Left renal cortex interstitium (tissue), 4 donors: ENCODE measurements around the gene YWHAB. TPM values are rescaled to one million over a fixed set of nuclear protein-coding genes. Genes with fewer than 3 reads are reported as not detected.
"Not testable (repeated sequence)": the region's sequence is repeated elsewhere in the genome, so short reads cannot be mapped to it uniquely, and the experiment has no call there.

Experiments used
- DNase-seq, 4 donors: peaks; one replicate each; pipeline ENCODE4 v3.0.0-alpha.2; 2013; ENCODE audit warnings: low read depth in 4 of 4, low spot score in 2 of 4, missing footprints in 1 of 4
- polyA plus RNA-seq, 4 donors: library from polyadenylated mRNA; unstranded; fragments of 120-200 nt; gene quantifications; one replicate each; pipeline ENCODE4 v1.2.1, GENCODE V29; 2013; ENCODE audit not compliant: insufficient read length in 4 of 4

Gene YWHAB
- 100 to 1,000 TPM; 205 to 231 (median 216) TPM for polyA plus RNA-seq

DNA sequence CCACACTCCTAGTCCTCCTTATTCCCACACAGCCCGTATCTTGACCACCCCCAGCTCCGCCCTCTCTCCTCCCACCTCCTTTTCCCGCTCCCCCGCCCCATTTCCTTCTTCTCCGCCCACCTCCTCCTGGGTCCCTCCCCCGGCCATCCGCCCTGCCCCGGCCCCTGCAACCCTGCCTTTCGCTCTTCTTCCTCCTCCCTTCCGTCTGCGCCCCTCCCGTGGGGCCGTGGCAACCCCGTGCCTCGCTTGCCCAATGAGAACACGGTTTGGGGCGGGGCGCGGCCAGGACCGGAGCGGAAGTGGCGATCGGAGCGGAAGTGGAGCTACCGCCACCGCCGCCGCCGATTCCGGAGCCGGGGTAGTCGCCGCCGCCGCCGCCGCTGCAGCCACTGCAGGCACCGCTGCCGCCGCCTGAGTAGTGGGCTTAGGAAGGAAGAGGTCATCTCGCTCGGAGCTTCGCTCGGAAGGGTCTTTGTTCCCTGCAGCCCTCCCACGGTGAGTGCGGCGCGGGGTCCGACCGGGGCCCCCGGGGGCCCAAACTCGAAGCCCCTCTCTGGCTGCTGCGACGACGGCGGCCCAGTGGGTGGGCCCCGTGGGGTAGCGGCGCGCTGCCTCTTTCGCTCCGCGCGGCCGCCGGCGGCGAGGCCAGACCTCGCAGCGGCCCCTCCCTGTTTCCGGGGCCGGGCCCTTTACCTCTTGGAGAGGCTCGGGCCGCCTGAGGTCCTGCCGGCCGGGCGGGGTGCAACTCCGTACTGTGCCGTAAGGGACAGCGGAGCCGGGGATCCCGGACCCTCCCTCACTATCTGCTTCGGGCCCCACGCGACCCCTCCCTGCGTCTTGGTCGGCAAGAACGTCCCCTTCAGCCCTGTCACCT is at the start of gene YWHAB:
Gene YWHAB, plus strand, starts transcription at position 314 of the 874 bp plus-strand sequence. CDS start 15,829 bp downstream, outside the sequence.
- peak; percentile 79 to 97 (median 96) for DNase-seq

DNA sequence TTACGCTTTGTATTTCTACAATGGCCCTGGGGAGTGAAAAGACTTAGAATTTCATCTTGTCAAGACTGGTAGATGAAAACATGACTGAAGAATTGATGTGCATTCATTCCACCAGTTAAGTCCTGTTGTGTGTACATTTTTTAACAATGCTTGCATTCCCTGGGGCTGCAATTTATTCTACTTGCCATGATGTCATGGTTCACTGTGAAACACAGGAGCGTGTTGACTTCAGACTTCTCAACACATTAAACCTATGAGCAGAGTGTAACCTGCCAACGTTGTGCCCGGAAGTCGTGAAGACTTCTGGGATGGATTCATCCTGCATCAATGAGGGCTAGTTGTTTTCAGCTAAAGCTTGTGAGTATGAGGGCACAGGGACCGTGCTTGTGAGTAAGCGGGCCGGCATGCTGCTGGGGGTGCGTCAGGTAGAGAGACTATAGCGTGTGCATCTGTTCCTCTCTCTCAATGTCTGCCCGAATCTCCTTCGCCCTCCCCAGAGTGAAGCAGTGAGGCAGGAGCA is 48.8 kb upstream of the YWHAB start:
- DNase-seq = no peak

GRCh38 chr20:44837946-44838345 is 47.6 kb upstream of the YWHAB start:
- no peak for DNase-seq

GRCh38 chr20:44838521-44838920 is 47.0 kb upstream of the YWHAB start:
- DNase-seq = no peak

GRCh38 chr20:44839481-44839880 is 46.0 kb upstream of the YWHAB start:
- DNase-seq = no peak

DNA sequence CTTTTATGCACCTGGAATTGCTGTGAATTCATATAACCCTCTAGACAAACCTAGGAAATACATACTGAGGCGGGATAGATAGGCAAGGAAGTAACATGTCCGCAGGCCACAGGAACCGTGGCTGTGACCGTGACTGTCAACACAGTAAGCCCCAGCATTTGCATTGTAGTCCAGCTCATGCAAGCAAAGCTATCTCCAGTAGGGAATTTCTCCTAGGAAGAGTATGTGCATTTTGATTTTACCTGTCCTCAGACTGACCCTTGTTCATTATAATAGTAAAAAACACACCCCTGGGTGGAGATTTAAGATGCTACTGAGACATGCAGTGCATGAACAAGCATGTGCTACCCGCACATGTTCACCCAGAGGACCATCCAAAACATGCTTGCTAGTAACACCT is 44.7 kb upstream of the YWHAB start:
- DNase-seq = no peak

DNA sequence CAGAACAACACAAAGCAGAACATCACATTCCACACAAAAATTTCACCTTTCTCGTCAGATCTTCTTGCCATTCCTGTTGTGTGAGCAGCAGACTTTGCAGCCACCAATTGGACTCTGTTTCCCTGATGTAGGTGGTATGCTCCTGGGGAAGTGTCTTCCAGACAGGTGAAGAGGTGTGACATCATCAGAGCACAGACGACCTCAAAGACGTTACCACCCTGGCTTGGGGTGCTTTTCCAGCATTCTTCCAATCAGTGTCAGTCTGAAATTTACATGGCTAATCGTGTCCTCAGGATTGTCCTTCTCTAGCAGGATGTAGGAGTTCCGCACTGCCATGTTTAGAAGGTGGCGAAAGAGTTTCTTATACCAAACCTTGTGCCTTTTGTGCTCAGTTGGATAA is 43.5 kb upstream of the YWHAB start:
- no peak for DNase-seq

GRCh38 chr20:44843876-44844275 is 41.6 kb upstream of the YWHAB start:
- no peak for DNase-seq

GRCh38 chr20:44848254-44849015 is 37.1 kb upstream of the YWHAB start:
- DNase-seq = no peak

DNA sequence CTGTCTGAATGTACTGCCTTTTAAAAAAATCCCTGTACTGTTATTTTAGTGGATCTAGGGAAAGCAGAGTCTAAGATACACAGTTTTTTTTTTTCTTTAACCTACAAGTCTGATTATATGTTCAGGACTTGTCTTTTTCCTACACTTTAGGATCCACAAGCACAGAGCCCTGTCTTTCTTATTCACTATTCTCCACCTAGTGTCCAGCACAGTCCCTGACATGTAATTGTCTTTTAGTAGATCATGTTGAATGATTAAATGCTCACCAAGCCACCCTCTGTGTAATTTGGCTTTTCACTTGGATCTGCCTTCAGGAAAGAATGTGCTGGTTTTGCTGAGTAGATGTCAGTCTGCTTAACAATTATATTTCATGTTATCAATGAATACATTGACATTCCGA is 35.8 kb upstream of the YWHAB start:
- DNase-seq = no peak

- no peak for DNase-seq
These were observed 35.2 kb upstream of the YWHAB start for GRCh38 chr20:44850272-44850671.

- DNase-seq = no peak
These were observed 34.7 kb upstream of the YWHAB start for GRCh38 chr20:44850837-44851236.

DNA sequence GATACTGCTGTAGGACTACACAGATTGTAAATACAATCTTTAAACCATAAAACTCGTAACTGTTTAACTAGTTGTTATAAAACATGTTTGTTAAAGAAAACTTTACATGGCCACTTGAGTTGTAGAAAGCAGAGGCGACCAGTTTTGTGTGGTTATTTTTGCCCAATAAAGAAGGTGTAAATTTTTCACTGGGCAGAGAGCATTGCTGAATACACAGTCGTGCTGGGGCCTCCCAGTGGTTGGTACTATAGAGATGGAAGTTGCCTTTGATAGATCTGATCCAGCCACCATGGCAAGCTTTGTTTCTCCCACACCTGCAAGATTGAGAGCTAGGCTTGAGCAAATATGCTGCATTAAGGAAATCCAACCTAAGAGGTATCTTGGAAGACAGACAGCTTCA is 34.0 kb upstream of the YWHAB start:
- DNase-seq = no peak

DNA sequence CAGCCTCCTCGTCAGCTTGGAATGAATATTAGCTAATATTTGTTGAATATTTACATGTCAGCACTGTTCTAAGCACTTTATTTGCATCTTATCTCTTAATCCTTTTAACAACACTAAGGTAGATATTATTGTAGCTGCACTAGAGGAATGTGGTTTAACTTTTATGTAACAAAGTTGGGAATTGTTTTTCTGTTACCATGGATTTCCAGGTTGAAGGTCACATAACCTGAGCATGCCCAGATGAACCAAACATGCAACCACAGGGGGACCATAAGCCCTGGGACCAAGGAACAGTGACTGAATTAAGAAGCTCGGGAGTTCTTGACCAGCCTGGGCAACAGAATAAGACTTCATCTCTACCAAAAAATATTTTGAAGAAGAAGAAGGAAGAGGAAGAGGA is 29.1 kb upstream of the YWHAB start:
- DNase-seq = no peak

- no peak for DNase-seq
These were observed 28.6 kb upstream of the YWHAB start for GRCh38 chr20:44856856-44857448.

DNA sequence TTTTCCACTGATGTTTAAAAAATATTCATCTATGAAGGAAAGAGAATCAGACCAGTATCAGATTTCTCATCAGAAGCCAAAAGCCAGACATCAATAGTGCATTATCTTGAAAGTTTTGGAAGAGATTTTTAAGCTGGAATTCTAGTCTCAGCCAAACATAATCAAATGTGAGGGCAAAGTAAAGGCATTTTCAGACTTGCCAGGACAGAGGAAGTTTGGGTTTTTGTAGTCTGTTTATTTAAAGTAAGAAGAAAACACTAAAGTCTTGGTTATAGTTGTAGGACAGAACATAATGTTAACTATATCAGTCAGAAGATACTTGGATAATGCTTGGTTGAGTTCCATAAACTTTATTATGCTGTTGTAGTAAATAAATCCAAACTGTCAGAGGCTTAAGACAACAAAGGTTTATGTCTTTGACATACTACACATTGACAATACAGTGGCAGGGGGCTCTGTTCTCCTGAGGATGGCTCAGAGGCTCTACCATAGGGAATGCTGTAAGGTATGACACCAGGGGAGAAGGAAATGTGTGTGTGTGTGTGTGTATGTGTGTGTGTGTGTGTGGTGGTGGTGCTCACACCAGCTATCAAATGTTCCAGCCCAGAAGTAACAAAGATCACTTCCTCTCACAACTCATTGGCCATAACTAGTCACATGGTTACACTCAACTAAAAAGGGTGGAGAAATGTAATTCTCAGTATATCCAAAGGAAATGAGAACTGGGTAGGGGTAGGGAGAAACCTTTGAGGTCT is 26.7 kb upstream of the YWHAB start:
- peak in 3 of 4 donors; percentile 9 to 19 (median 15) for DNase-seq

GRCh38 chr20:44861531-44862006 is 23.9 kb upstream of the YWHAB start:
- DNase-seq = no peak

GRCh38 chr20:44862286-44862685 is 23.2 kb upstream of the YWHAB start:
- no peak for DNase-seq

DNA sequence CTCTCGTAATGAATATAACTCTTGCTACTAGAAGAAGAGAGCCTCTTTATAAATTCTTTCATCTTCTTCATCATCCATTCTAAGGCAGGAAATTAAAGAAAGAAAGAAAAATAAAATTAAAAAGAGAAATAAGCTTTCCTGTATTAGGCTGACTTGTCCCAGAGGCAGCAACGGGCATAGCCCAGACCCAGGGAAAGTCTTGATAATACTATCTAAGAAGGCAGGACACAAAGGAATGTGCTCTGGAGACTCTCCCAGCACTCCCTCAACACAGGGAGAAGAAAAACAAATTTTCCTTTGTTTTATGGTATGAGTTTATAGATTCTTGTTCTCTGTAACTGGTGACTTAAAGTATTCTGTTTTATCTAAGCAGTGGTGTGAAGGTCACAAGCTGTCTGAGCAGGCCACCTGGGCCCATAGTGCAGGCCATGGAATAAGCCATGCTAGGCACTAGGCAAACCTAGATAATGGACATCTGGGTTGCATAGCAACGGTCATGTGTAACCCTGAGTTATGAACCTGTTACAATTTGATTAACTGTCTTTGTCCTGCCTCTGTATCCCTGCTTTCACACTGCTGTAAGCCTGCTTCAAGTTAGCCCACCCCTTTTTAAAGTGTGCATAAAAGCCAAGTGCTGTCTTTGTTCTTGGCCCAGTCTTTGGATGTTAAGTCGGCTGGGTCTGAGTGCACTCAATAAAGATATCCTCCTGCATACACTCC is 22.0 kb upstream of the YWHAB start:
- DNase-seq = not testable (repeated sequence)

DNA sequence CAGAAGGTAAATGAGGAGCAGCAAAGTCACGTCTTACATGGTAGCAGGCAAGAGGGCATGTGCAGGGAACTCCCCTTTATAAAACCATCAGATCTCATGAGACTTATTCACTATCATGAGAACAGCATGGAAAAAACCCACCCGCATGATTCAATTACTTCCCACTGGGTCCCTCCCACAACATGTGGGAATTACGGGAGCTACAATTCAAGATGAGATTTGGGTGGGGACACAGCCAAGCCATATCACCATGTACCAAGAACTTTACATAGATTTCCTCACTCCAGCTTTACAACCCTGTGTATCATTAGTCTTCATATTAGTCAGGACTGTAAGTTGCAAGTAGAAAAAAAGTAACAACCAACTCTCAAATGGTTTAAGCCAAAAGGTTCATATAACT is 21.0 kb upstream of the YWHAB start:
- not testable (repeated sequence) for DNase-seq
